SK-N-SH treated with all-trans-retinoic acid at 6 μM for 48 hours (cell line): Measurements from ENCODE around the gene CUEDC2.

Experiments used
- ATAC-seq: fragments of 200-7000 bp; cut with Tn5 transposase; 3 replicates; pipeline ENCODE4 v1.9.1; 2020; ENCODE audit warnings: mild to moderate bottlenecking, moderate library complexity
- BACH2 ChIP-seq: fragments of 250-450 bp; sonication (Bioruptor Pico); IDR thresholded peaks from 2 replicates; pipeline ENCODE4 v1.9.0; 2021; ENCODE audit warnings: mild to moderate bottlenecking, borderline replicate concordance
- CSDC2 ChIP-seq: fragments of 250-450 bp; sonication (Bioruptor Pico); IDR thresholded peaks from 2 replicates; pipeline ENCODE4 v1.5.0; 2020; ENCODE audit warnings: mild to moderate bottlenecking, moderate library complexity
- CSRNP3 ChIP-seq: fragments of 250-450 bp; sonication (Bioruptor Pico); IDR thresholded peaks from 2 replicates; pipeline ENCODE4 v1.5.1; 2021; ENCODE audit warnings: mild to moderate bottlenecking, moderate library complexity
- ESRRG ChIP-seq: fragments of 250-450 bp; sonication (Bioruptor Pico); IDR thresholded peaks from 2 replicates; pipeline ENCODE4 v1.6.1; 2021; ENCODE audit warnings: mild to moderate bottlenecking
- GLIS3 ChIP-seq: fragments of 250-450 bp; sonication (Bioruptor Pico); IDR thresholded peaks from 2 replicates; pipeline ENCODE4 v1.5.0; 2020; ENCODE audit warnings: mild to moderate bottlenecking, moderate library complexity
- ISL1 ChIP-seq: fragments of 250-450 bp; sonication (Bioruptor Pico); IDR thresholded peaks from 2 replicates; pipeline ENCODE4 v2.1.2; 2022; ENCODE audit warnings: mild to moderate bottlenecking, moderate library complexity
- OSR1 ChIP-seq: fragments of 250-450 bp; sonication (Bioruptor Pico); IDR thresholded peaks from 2 replicates; pipeline ENCODE4 v1.8.0; 2022; ENCODE audit warnings: moderate library complexity, mild to moderate bottlenecking, inconsistent platforms
- POU6F1 ChIP-seq: fragments of 250-450 bp; sonication (Bioruptor Pico); IDR thresholded peaks from 2 replicates; pipeline ENCODE4 v1.8.0; 2021; ENCODE audit warnings: low read depth, mild to moderate bottlenecking, moderate library complexity, borderline replicate concordance
- PPARA ChIP-seq: fragments of 250-450 bp; sonication (Bioruptor Pico); IDR thresholded peaks from 2 replicates; pipeline ENCODE4 v1.5.0; 2020; ENCODE audit warnings: mild to moderate bottlenecking, borderline replicate concordance
- RARB ChIP-seq: fragments of 250-450 bp; sonication (Bioruptor Pico); IDR thresholded peaks from 2 replicates; pipeline ENCODE4 v1.8.0; 2021; ENCODE audit warnings: mild to moderate bottlenecking, moderate library complexity
- SNAI2 ChIP-seq: fragments of 250-450 bp; sonication (Bioruptor Pico); IDR thresholded peaks from 2 replicates; pipeline ENCODE4 v1.5.0; 2020; ENCODE audit warnings: mild to moderate bottlenecking, moderate library complexity
- TCF4 ChIP-seq: fragments of 250-450 bp; sonication (Bioruptor Pico); IDR thresholded peaks from 2 replicates; pipeline ENCODE4 v1.8.0; 2021; ENCODE audit warnings: mild to moderate bottlenecking, moderate library complexity, borderline replicate concordance
- TOX ChIP-seq: fragments of 250-450 bp; sonication (Bioruptor Pico); IDR thresholded peaks from 2 replicates; pipeline ENCODE4 v1.8.0; 2021; ENCODE audit warnings: mild to moderate bottlenecking, moderate library complexity, borderline replicate concordance
- TSHZ2 ChIP-seq: fragments of 250-450 bp; sonication (Bioruptor Pico); IDR thresholded peaks from 2 replicates; pipeline ENCODE4 v1.5.0; 2020; ENCODE audit warnings: mild to moderate bottlenecking, moderate library complexity
- ZC3H10 ChIP-seq: fragments of 250-450 bp; sonication (Bioruptor Pico); IDR thresholded peaks from 2 replicates; pipeline ENCODE4 v1.5.1; 2021; ENCODE audit warnings: mild to moderate bottlenecking, moderate library complexity
- ZFP3 ChIP-seq: fragments of 250-450 bp; sonication (Bioruptor Pico); IDR thresholded peaks from 2 replicates; pipeline ENCODE4 v1.5.0; 2020; ENCODE audit warnings: mild to moderate bottlenecking, moderate library complexity
- ZFP30 ChIP-seq: fragments of 450-650 bp; formaldehyde crosslinking; IDR thresholded peaks from 2 replicates; pipeline ENCODE4 v1.5.0; 2022; ENCODE audit warnings: mild to moderate bottlenecking, moderate library complexity
- ZNF565 ChIP-seq: fragments of 450-650 bp; formaldehyde crosslinking; conservative IDR thresholded peaks from 2 replicates; pipeline ENCODE4 v1.5.0; 2020; ENCODE audit warnings: low read depth, mild to moderate bottlenecking, moderate library complexity
- ZNF70 ChIP-seq: fragments of 450-650 bp; formaldehyde crosslinking; IDR thresholded peaks from 2 replicates; pipeline ENCODE4 v1.5.0; 2020; ENCODE audit warnings: mild to moderate bottlenecking, moderate library complexity
- ZNF8 ChIP-seq: fragments of 450-650 bp; formaldehyde crosslinking; IDR thresholded peaks from 2 replicates; pipeline ENCODE4 v1.5.0; 2020; ENCODE audit warnings: mild to moderate bottlenecking, moderate library complexity
- TF ChIP-seq, protein P1 (sequence below): fragments of 250-450 bp; sonication (Bioruptor Pico); IDR thresholded peaks from 2 replicates; pipeline ENCODE4 v1.8.0; 2020; ENCODE audit warnings: mild to moderate bottlenecking, moderate library complexity, borderline replicate concordance
- TF ChIP-seq, protein P2 (sequence below): fragments of 250-450 bp; sonication (Bioruptor Pico); IDR thresholded peaks from 2 replicates; pipeline ENCODE4 v1.5.1; 2020; ENCODE audit warnings: low read depth, mild to moderate bottlenecking, moderate library complexity

CUEDC2 gene

GRCh38 chr10:102460836-102461186 is 28.4 kb upstream of the CUEDC2 start:
- peak; percentile 43 for ATAC-seq
- TF ChIP-seq ZFP3 (CRISPR knock-in tag) (no peak), ZNF565 (no peak), TSHZ2 (CRISPR knock-in tag) (0 out of 2 replicates have a peak, but pooled peaks have one; percentile 13)

GRCh38 chr10:102458656-102459055 is 26.3 kb upstream of the CUEDC2 start:
- ATAC-seq = no peak
- TF ChIP-seq POU6F1 (CRISPR knock-in tag) (no peak), CSDC2 (CRISPR knock-in tag) (no peak), OSR1 (CRISPR knock-in tag) (no peak), RARB (CRISPR knock-in tag) (no peak), ZFP30 (no peak), ESRRG (CRISPR knock-in tag) (no peak), GLIS3 (no peak), ZC3H10 (CRISPR knock-in tag) (no peak), TCF4 (CRISPR knock-in tag) (no peak), ZNF565 (no peak), PPARA (CRISPR knock-in tag) (no peak), CSRNP3 (no peak), TOX (no peak), ZNF70 (no peak)

DNA sequence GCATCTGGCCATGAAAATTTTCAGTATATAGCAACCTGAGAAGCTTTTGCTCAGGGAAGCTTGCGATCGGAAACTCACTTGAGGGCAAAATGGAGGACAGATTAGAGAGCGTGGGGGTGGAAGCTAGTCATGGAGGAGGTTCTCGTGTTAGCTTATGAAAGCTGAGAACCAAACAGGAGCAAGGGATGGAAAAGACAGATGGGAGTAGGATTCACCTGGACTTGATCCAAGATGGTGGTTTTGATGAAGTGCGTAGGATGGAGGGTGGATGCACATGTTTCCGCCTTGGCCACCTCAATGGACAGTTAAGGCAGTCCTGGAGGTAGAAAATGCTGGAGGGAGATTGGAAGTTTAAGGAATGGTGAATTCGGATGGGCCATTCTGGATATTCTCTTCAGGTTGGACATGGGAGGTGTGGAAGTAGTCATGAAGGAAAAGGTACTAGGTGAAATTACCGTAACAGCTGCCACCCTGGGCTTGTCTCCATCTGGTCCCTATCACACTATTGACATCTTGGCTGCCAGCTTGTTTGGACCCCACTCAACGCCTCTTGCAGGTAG is 25.3 kb upstream of the CUEDC2 start:
- TF ChIP-seq ZNF8 (CRISPR knock-in tag) (no peak), ISL1 (no peak), ZFP30 (no peak), BACH2 (CRISPR knock-in tag) (no peak), PPARA (CRISPR knock-in tag) (no peak), CSDC2 (CRISPR knock-in tag) (no peak), GLIS3 (no peak), ZNF70 (no peak), SNAI2 (CRISPR knock-in tag) (no peak), ZC3H10 (CRISPR knock-in tag) (no peak), TOX (no peak), RARB (CRISPR knock-in tag) (no peak), CSRNP3 (no peak), ZNF565 (no peak)
- TF ChIP-seq, protein P1, sequence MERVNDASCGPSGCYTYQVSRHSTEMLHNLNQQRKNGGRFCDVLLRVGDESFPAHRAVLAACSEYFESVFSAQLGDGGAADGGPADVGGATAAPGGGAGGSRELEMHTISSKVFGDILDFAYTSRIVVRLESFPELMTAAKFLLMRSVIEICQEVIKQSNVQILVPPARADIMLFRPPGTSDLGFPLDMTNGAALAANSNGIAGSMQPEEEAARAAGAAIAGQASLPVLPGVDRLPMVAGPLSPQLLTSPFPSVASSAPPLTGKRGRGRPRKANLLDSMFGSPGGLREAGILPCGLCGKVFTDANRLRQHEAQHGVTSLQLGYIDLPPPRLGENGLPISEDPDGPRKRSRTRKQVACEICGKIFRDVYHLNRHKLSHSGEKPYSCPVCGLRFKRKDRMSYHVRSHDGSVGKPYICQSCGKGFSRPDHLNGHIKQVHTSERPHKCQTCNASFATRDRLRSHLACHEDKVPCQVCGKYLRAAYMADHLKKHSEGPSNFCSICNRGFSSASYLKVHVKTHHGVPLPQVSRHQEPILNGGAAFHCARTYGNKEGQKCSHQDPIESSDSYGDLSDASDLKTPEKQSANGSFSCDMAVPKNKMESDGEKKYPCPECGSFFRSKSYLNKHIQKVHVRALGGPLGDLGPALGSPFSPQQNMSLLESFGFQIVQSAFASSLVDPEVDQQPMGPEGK (CRISPR knock-in tag) = no peak
- TF ChIP-seq, protein P2, sequence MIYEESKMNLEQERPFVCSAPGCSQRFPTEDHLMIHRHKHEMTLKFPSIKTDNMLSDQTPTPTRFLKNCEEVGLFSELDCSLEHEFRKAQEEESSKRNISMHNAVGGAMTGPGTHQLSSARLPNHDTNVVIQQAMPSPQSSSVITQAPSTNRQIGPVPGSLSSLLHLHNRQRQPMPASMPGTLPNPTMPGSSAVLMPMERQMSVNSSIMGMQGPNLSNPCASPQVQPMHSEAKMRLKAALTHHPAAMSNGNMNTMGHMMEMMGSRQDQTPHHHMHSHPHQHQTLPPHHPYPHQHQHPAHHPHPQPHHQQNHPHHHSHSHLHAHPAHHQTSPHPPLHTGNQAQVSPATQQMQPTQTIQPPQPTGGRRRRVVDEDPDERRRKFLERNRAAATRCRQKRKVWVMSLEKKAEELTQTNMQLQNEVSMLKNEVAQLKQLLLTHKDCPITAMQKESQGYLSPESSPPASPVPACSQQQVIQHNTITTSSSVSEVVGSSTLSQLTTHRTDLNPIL (CRISPR knock-in tag) = no peak
- no peak for ATAC-seq
